Karpas-422 (cell line): ENCODE measurements around the gene CYP26A1. TPM values are rescaled to one million over a fixed set of nuclear protein-coding genes. Genes with fewer than 3 reads are reported as not detected.

Source experiments
- DNase-seq: peaks from one replicate; pipeline ENCODE4 v3.0.0-alpha.2; 2015
- H2AFZ ChIP-seq: fragments of 200-600 bp; sonication (generic); 2 replicates; pipeline ENCODE4 v1.6.1; 2014; ENCODE audit warnings: antibody characterized with exemption, low read length, mixed read lengths
- H3K27ac ChIP-seq: fragments of 200-600 bp; sonication (generic); 2 replicates; pipeline ENCODE4 v1.5.1; 2014; ENCODE audit warnings: mild to moderate bottlenecking, low read length, moderate library complexity
- H3K27me3 ChIP-seq: fragments of 200-600 bp; sonication (generic); 2 replicates; pipeline ENCODE4 v1.6.1; 2014; ENCODE audit warnings: low read length, mixed read lengths
- H3K36me3 ChIP-seq: fragments of 200-600 bp; sonication (generic); 2 replicates; pipeline ENCODE4 v1.6.1; 2014; ENCODE audit warnings: low read length, mixed read lengths; ENCODE audit not compliant: insufficient read depth
- H3K4me1 ChIP-seq: fragments of 200-600 bp; sonication (generic); 2 replicates; pipeline ENCODE4 v1.6.1; 2014; ENCODE audit warnings: mild to moderate bottlenecking, low read length, mixed read lengths
- H3K4me2 ChIP-seq: fragments of 200-600 bp; sonication (generic); 2 replicates; pipeline ENCODE4 v1.6.1; 2014; ENCODE audit warnings: low read length, low read depth, mild to moderate bottlenecking; ENCODE audit not compliant: poor library complexity, severe bottlenecking
- H3K4me3 ChIP-seq: fragments of 200-600 bp; sonication (generic); 2 replicates; pipeline ENCODE4 v1.5.1; 2014; ENCODE audit warnings: mild to moderate bottlenecking, antibody characterized with exemption, low read length, mixed read lengths
- H3K79me2 ChIP-seq: fragments of 200-600 bp; sonication (generic); 2 replicates; pipeline ENCODE4 v1.6.1; 2014; ENCODE audit warnings: mild to moderate bottlenecking, low read length, mixed read lengths
- H3K9ac ChIP-seq: fragments of 200-600 bp; sonication (generic); 2 replicates; pipeline ENCODE4 v1.6.0; 2014; ENCODE audit warnings: low read length
- H3K9me2 ChIP-seq: fragments of 200-600 bp; sonication (generic), shearing (Covaris generic); replicated peaks from 2 replicates; pipeline ENCODE4 v1.6.0; 2014; ENCODE audit warnings: mild to moderate bottlenecking, low read length, moderate library complexity; ENCODE audit not compliant: insufficient read depth
- H3K9me3 ChIP-seq: fragments of 300-700, 200-600 bp; sonication (generic); 2 replicates; pipeline ENCODE4 v1.6.1; 2014; ENCODE audit warnings: low read length, mixed read lengths
- H4K20me1 ChIP-seq: fragments of 200-600 bp; sonication (generic); 2 replicates; pipeline ENCODE4 v1.6.1; 2014; ENCODE audit warnings: mild to moderate bottlenecking, antibody characterized with exemption, low read length, low read depth; ENCODE audit not compliant: insufficient read depth
- total RNA-seq: library from RNA; depleted of rRNA; stranded (reverse); fragments of >200 nt; shearing (Covaris generic); gene quantifications from 2 replicates; pipeline ENCODE4 v1.2.3, GENCODE V29; 2014; ENCODE audit warnings: low replicate concordance; rRNA removed

The CYP26A1 gene
- total RNA-seq, 1 experiment from 2014 or later = not detected

DNA sequence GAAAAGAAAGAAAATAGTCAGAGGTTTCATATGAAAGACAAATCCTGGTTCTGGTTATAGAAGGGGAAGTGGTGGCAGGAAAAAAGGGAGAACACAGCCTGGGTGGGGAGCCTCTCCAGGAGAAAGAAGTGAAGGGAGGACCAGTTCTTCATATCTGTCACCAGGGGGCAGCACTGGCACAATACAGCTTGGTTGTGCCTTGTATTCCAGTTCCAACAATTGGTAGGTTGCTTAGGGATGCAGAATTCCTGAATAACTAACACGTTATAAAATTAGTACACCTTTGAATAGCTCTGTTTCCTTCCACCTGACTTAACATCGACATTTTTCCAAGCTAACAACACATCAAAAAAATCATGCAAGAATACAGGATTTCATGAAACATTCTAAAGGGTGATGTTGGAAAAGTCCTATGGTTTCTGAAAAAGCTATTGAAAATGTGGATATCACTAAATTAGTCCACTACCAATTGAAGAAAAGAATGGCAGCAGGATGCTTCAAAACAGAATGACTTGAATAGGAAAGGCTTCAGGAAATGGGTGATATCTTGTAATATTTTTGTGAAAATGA, 52.9 kb downstream of the CYP26A1 start:
- DNase-seq = no peak

More for the DNA sequence above, 52.9 kb downstream of the CYP26A1 start:
- H3K36me3 ChIP-seq = no peaks in the 10 kb centered on the region
- H3K9me3 ChIP-seq = no peaks in the 10 kb centered on the region; the same call in 1 of the 2 replicates
- H3K9me2 ChIP-seq = no peaks in the 10 kb centered on the region
- H4K20me1 ChIP-seq = no peaks in the 10 kb centered on the region
- peaks cover 5% of the 10 kb centered on the region; the same call in 1 of the 2 replicates for H3K4me1 ChIP-seq
- no peak overlapping the region for H3K4me2 ChIP-seq
- H3K79me2 ChIP-seq = no peaks in the 10 kb centered on the region
- H2AFZ ChIP-seq = no peak overlapping the region
- no peak overlapping the region for H3K4me3 ChIP-seq
- no peak overlapping the region for H3K27ac ChIP-seq
- no peaks in the 10 kb centered on the region for H3K27me3 ChIP-seq
- H3K9ac ChIP-seq = no peak overlapping the region

Other genes starting within 250 kb of the CYP26A1 start
- 18.0 and 520 TPM in 2 replicates for gene EXOC6, start 225.4 kb upstream of the CYP26A1 start, total RNA-seq
- gene CYP26C1, start 13.1 kb upstream of the CYP26A1 start, total RNA-seq = 0.14 and 0.30 TPM in 2 replicates